DMS153 treated with DMSO at 0.1 percent for 48 hours (cell line): ENCODE data around the gene SPTBN4.
A peak's percentile ranks its signal among the peaks of the same experiment; 100 is the strongest.
"Not testable (repeated sequence)": the region's sequence is repeated elsewhere in the genome, so short reads cannot be mapped to it uniquely, and the experiment has no call there.

ENCODE experiments used
- DNase-seq: peaks from one replicate; lab custom pipeline; 2025; ENCODE audit not compliant: unreplicated experiment; lab: John Stamatoyannopoulos, UW

Gene SPTBN4

GRCh38 chr19:40613690-40614621 lies 147.2 kb downstream of the SPTBN4 start:
- peak; percentile 78 for DNase-seq

GRCh38 chr19:40614622-40615411 lies 148.0 kb downstream of the SPTBN4 start:
- peak; percentile 66 for DNase-seq

GRCh38 chr19:40616178-40616577 lies 149.4 kb downstream of the SPTBN4 start:
- DNase-seq, result no peak

GRCh38 chr19:40616941-40617340 lies 150.1 kb downstream of the SPTBN4 start:
- DNase-seq, result no peak

GRCh38 chr19:40617961-40618360 lies 151.2 kb downstream of the SPTBN4 start:
- DNase-seq, result no peak

GRCh38 chr19:40619333-40620160 lies 152.7 kb downstream of the SPTBN4 start:
- DNase-seq, result no peak

GRCh38 chr19:40620161-40620485 lies 153.3 kb downstream of the SPTBN4 start:
- no peak for DNase-seq

GRCh38 chr19:40621283-40621682 lies 154.5 kb downstream of the SPTBN4 start:
- no peak for DNase-seq

GRCh38 chr19:40621966-40622772 lies 155.4 kb downstream of the SPTBN4 start:
- no peak for DNase-seq

GRCh38 chr19:40622773-40623075 lies 155.9 kb downstream of the SPTBN4 start:
- DNase-seq, result no peak

- DNase-seq, result peak; percentile 91
These were observed 156.8 kb downstream of the SPTBN4 start for GRCh38 chr19:40623403-40624251.

GRCh38 chr19:40624369-40625153 lies 157.8 kb downstream of the SPTBN4 start:
- DNase-seq, result not testable (repeated sequence)

GRCh38 chr19:40625406-40626120 lies 158.8 kb downstream of the SPTBN4 start:
- no peak for DNase-seq
